GM12878 (cell line): ENCODE measurements around the gene AADAT. TPM values are rescaled to one million over a fixed set of nuclear protein-coding genes. Genes with fewer than 3 reads are reported as not detected.
A peak's percentile ranks its signal among the peaks of the same experiment; 100 is the strongest.

Experiments used
- ATAC-seq: fragments of 200-7000 bp; cut with Tn5 transposase; 3 replicates; pipeline ENCODE4 v1.9.1; 2020; ENCODE audit warnings: mild to moderate bottlenecking, moderate library complexity
- BruUV-seq: library from RNA; stranded (reverse); fragments of 400-500 nt; replicated peaks from 2 replicates; lab custom pipeline; 2021; lab: Mats Ljungman, UMichigan
- CTCF ChIA-PET: fragments of 300-600 bp; sonication (Branson Sonifier 250); formaldehyde crosslinking; extraction: SDS; loops from one replicate; lab custom pipeline; 2021; ENCODE audit warnings: inconsistent platforms; lab: Yijun Ruan, JAX
- POLR2A ChIA-PET: fragments of 350-600 bp; formaldehyde crosslinking; extraction: SDS; loops from one replicate; lab custom pipeline; 2021; ENCODE audit warnings: inconsistent platforms; lab: Charles Lee
- RAD21 ChIA-PET: fragments of 300-600 bp; sonication (Branson Sonifier 250); formaldehyde crosslinking; loops from one replicate; lab custom pipeline; 2023; ENCODE audit warnings: antibody characterized with exemption; ENCODE audit not compliant: unreplicated experiment; lab: Charles Lee
- SMC1A ChIA-PET: fragments of 300-600 bp; sonication (Branson Sonifier 250); formaldehyde crosslinking; loops from one replicate; lab custom pipeline; 2023; ENCODE audit not compliant: unreplicated experiment, uncharacterized antibody; lab: Charles Lee
- DNase-seq: peaks from one replicate; pipeline ENCODE4 v3.0.0-alpha.2; 2011; ENCODE audit warnings: low read depth, low spot score
- FAIRE-seq: peaks from 3 replicates; lab custom pipeline; 2011; peaks lifted over from hg19 to GRCh38; lab: Jason Lieb, UNC
- H2AFZ ChIP-seq: 2 replicates; pipeline ENCODE4 v1.6.0; 2011; ENCODE audit warnings: low read depth, low read length, control low read depth; ENCODE audit not compliant: control insufficient read depth
- H3K27ac ChIP-seq: 2 replicates; pipeline ENCODE4 v1.5.1; 2011; ENCODE audit warnings: control low read depth; ENCODE audit not compliant: control insufficient read depth, insufficient read depth
- H3K27me3 ChIP-seq, 2 experiments: replicated peaks in 1 of 2; 2 replicates each; pipeline versions ENCODE4 v1.6.0 to v1.6.1; 2011; ENCODE audit warnings: low read length in 1 of 2; ENCODE audit not compliant: control insufficient read depth in 2 of 2, insufficient read depth in 2 of 2
- H3K36me3 ChIP-seq, 2 experiments: 2 replicates each; pipeline ENCODE4 v1.5.1; 2011; ENCODE audit warnings: low read length in 1 of 2; ENCODE audit not compliant: control insufficient read depth in 2 of 2, insufficient read depth in 2 of 2
- H3K4me1 ChIP-seq: 2 replicates; pipeline ENCODE4 v1.6.1; 2011; ENCODE audit warnings: mild to moderate bottlenecking, low read length, moderate library complexity, mixed read lengths; ENCODE audit not compliant: control insufficient read depth, insufficient read depth
- H3K4me2 ChIP-seq: 2 replicates; pipeline ENCODE4 v1.6.0; 2011; ENCODE audit warnings: control low read depth; ENCODE audit not compliant: control insufficient read depth, insufficient read depth
- H3K4me3 ChIP-seq: fragments of 200-600 bp; sonication (generic); 2 replicates; pipeline ENCODE4 v1.5.1; 2016
- H3K79me2 ChIP-seq: 2 replicates; pipeline ENCODE4 v1.6.0; 2011; ENCODE audit warnings: low read length; ENCODE audit not compliant: control insufficient read depth, insufficient read depth
- H3K9ac ChIP-seq: 2 replicates; pipeline ENCODE4 v1.8.0; 2011; ENCODE audit warnings: low read length, control low read depth, mixed read lengths; ENCODE audit not compliant: control insufficient read depth, insufficient read depth
- H3K9me3 ChIP-seq: replicated peaks from 3 replicates; pipeline ENCODE4 v1.5.1; 2011; ENCODE audit warnings: mild to moderate bottlenecking, low read length; ENCODE audit not compliant: control insufficient read depth, insufficient read depth
- H4K20me1 ChIP-seq: 2 replicates; pipeline ENCODE4 v1.6.0; 2011; ENCODE audit not compliant: control insufficient read depth, insufficient read depth
- CBX5 ChIP-seq: sonication (generic); IDR thresholded peaks from 2 replicates; pipeline ENCODE4 v1.6.1; 2016; ENCODE audit warnings: low read depth, moderate library complexity, mild to moderate bottlenecking, inconsistent platforms
- CREB1 ChIP-seq: IDR thresholded peaks from 2 replicates; pipeline ENCODE4 v1.6.1; 2012; ENCODE audit warnings: low read depth, mild to moderate bottlenecking, inconsistent platforms
- CREM ChIP-seq: IDR thresholded peaks from 2 replicates; pipeline ENCODE4 v1.6.1; 2014; ENCODE audit warnings: antibody characterized with exemption, low read depth
- E2F8 ChIP-seq: fragments of 450-650 bp; IDR thresholded peaks from 2 replicates; pipeline ENCODE4 v1.6.1; 2018; ENCODE audit warnings: mild to moderate bottlenecking, low read depth, moderate library complexity; ENCODE audit not compliant: partially characterized antibody
- E4F1 ChIP-seq: fragments of 450-650 bp; IDR thresholded peaks from 2 replicates; pipeline ENCODE4 v1.6.1; 2018; ENCODE audit warnings: borderline replicate concordance, mild to moderate bottlenecking; ENCODE audit not compliant: partially characterized antibody
- GATAD2B ChIP-seq: fragments of 450-650 bp; conservative IDR thresholded peaks from 2 replicates; pipeline ENCODE4 v1.6.1; 2017; ENCODE audit warnings: low read depth, mild to moderate bottlenecking, moderate library complexity
- IKZF1 ChIP-seq: fragments of 450-650 bp; conservative IDR thresholded peaks from 2 replicates; pipeline ENCODE4 v1.6.1; 2017; ENCODE audit warnings: antibody characterized with exemption, mild to moderate bottlenecking
- LARP7 ChIP-seq: fragments of 450-650 bp; IDR thresholded peaks from 2 replicates; pipeline ENCODE4 v1.6.1; 2017; ENCODE audit warnings: mild to moderate bottlenecking
- NR2F1 ChIP-seq: fragments of 450-650 bp; conservative IDR thresholded peaks from 2 replicates; pipeline ENCODE4 v1.6.1; 2017; ENCODE audit warnings: mild to moderate bottlenecking
- RB1 ChIP-seq: fragments of 450-650 bp; formaldehyde crosslinking; IDR thresholded peaks from 2 replicates; pipeline ENCODE4 v1.6.1; 2017; ENCODE audit warnings: mild to moderate bottlenecking, borderline replicate concordance
- RELB ChIP-seq: fragments of 450-650 bp; IDR thresholded peaks from 2 replicates; pipeline ENCODE4 v1.6.1; 2017; ENCODE audit warnings: low read depth, mild to moderate bottlenecking, moderate library complexity
- SIN3A ChIP-seq: IDR thresholded peaks from 2 replicates; pipeline ENCODE4 v1.6.1; 2012; ENCODE audit warnings: low read depth, low read length, improper control_type of control experiment
- SP1 ChIP-seq: IDR thresholded peaks from one replicate; pipeline ENCODE4 v1.6.1; 2011; ENCODE audit warnings: low read depth, low read length
- SPI1 ChIP-seq: IDR thresholded peaks from 2 replicates; pipeline ENCODE4 v1.6.1; 2011; ENCODE audit warnings: low read depth, mild to moderate bottlenecking, low read length, moderate library complexity, borderline replicate concordance; ENCODE audit not compliant: insufficient read depth
- YY1 ChIP-seq: IDR thresholded peaks from 2 replicates; pipeline ENCODE4 v1.6.1; 2011; ENCODE audit warnings: low read depth, mild to moderate bottlenecking, low read length
- ZNF207 ChIP-seq: fragments of 450-650 bp; IDR thresholded peaks from 2 replicates; pipeline ENCODE4 v1.6.1; 2014; ENCODE audit warnings: antibody characterized with exemption, mild to moderate bottlenecking, borderline replicate concordance
- ZSCAN29 ChIP-seq: fragments of 450-650 bp; IDR thresholded peaks from 2 replicates; pipeline ENCODE4 v1.6.1; 2017; ENCODE audit warnings: mild to moderate bottlenecking, moderate library complexity
- WGBS: methylation state at CpG from one replicate; pipeline ENCODE4 v1.1.6; 2016; ENCODE audit warnings: low lambda C conversion rate; ENCODE audit not compliant: insufficient replicate concordance, insufficient coverage; ENCODE audit errors: missing lambda C conversion rate; 5-methylcytosine and 5-hydroxymethylcytosine counted together
- in situ Hi-C: fragments of 300-500 bp; cut with MboI; formaldehyde crosslinking; loops from 9 replicates; pipeline ENCODE4 v1.14.3; 2018; ENCODE audit warnings: mixed read lengths
- intact Hi-C: fragments of 100-400 bp; cut with micrococcal nuclease; formaldehyde crosslinking; loops from one replicate; pipeline ENCODE4 v1.14.2; 2022; ENCODE audit not compliant: unreplicated experiment
- polyA plus RNA-seq, 11 experiments: library from polyadenylated mRNA; depleted of rRNA in 4 of 11; unstranded in 6 of 11; stranded (reverse) in 5 of 11; fragments of >200 nt; fragmentation: Nextera tagmentation in 4 of 11; fragmentation: Illumina TruSeq in 1 of 11; extraction: Ambion mirVana in 4 of 11; extraction: Trizol in 1 of 11; gene quantifications; 1 replicate in 1 of 11; 2 replicates in 10 of 11; pipeline versions ENCODE4 v1.2.1 to v1.2.3, GENCODE V29; 2011 to 2016; ENCODE audit warnings: inconsistent platforms in 2 of 11, missing spikeins in 2 of 11, low read depth in 1 of 11
- total RNA-seq, 4 experiments: library from RNA; depleted of rRNA in 3 of 4; stranded (reverse); fragments of >200 nt in 3 of 4; fragmentation: Illumina TruSeq in 1 of 4; extraction: Trizol in 1 of 4; gene quantifications; 2 replicates each; pipeline versions ENCODE4 v1.2.1 to v1.2.3, GENCODE V29; 2013 to 2021

Gene AADAT
- total and polyA plus RNA-seq, 10 of the 15 experiments (the other 5 are each of a cell fraction or from before 2014, with no cell fraction given): not detected

GRCh38 chr4:170027181-170027829, 62.5 kb downstream of the AADAT start:
- H3K4me2 ChIP-seq: peak overlapping the region; percentile 97
- H3K79me2 ChIP-seq: no peaks in the 10 kb centered on the region
- CTCF ChIA-PET: interaction anchor here (1.0 kb wide), 1 partner anchor 414 kb away, joined by 3 read pairs; no protein-coding TSS in a partner anchor
- peaks cover 0 to 12% of the 10 kb centered on the region in 2 experiments; a peak in 3 of 4 replicates for H3K27me3 ChIP-seq
- peaks cover 5% of the 10 kb centered on the region for H3K4me1 ChIP-seq
- no peaks in the 10 kb centered on the region for H4K20me1 ChIP-seq
- DNase-seq (peak; percentile 35), ATAC-seq (peak; percentile 94), FAIRE-seq (peak; percentile 65)
- H2AFZ ChIP-seq: peak overlapping the region; percentile 84
- no peaks in the 10 kb centered on the region for H3K36me3 ChIP-seq
- intact Hi-C loops (loop anchor here (5.0 kb wide), 1 partner anchor 415 kb away; the partner anchor contains the start of gene NEK1), in situ Hi-C loops (no loop called here)
- SMC1A ChIA-PET: interaction anchor here (0.9 kb wide), 1 partner anchor 414 kb away, joined by 3 read pairs; no protein-coding TSS in a partner anchor
- H3K9ac ChIP-seq: no peak overlapping the region
- no peaks in the 10 kb centered on the region; the same call in 2 of the 3 replicates for H3K9me3 ChIP-seq
- RAD21 ChIA-PET: no interaction called here
- BruUV-seq: no TSS peak
- POLR2A ChIA-PET: no interaction called here
- peak overlapping the region; percentile 56 for H3K4me3 ChIP-seq
- WGBS: 15% methylated on average over 37 of the region's 37 CpGs
- H3K27ac ChIP-seq: no peak overlapping the region
- TF ChIP-seq YY1 (peak; percentile 82), RELB (peak; percentile 67; the same call in 1 of the 2 replicates), LARP7 (peak; percentile 58; the same call in 1 of the 2 replicates), ZNF207 (0 out of 2 replicates have a peak, but pooled peaks have one; percentile 48), IKZF1 (peak; percentile 26; the same call in 1 of the 2 replicates), CREB1 (0 out of 2 replicates have a peak, but pooled peaks have one; percentile 41), CBX5 (0 out of 2 replicates have a peak, but pooled peaks have one; percentile 46), NR2F1 (peak; percentile 92), ZSCAN29 (peak; percentile 26; the same call in 1 of the 2 replicates), E2F8 (no peak), GATAD2B (no peak), SP1 (peak; percentile 94), CREM (0 out of 2 replicates have a peak, but pooled peaks have one; percentile 26), SIN3A (no peak), RB1 (0 out of 2 replicates have a peak, but pooled peaks have one; percentile 47), SPI1 (no peak), E4F1 (peak; percentile 28)
